GM19467 (cell line): Measurements from ENCODE around the gene ITLN1.
"Not testable (repeated sequence)": the region's sequence is repeated elsewhere in the genome, so short reads cannot be mapped to it uniquely, and the experiment has no call there.

Source experiments
- ATAC-seq: cut with Tn5 transposase; IDR thresholded peaks from one replicate; pipeline ENCODE4 v1.9.1; 2021; ENCODE audit warnings: mild to moderate bottlenecking, moderate library complexity; ENCODE audit not compliant: unreplicated experiment

The ITLN1 gene

GRCh38 chr1:160883581-160884513, 1.1 kb downstream of the ITLN1 start:
- no peak for ATAC-seq

DNA sequence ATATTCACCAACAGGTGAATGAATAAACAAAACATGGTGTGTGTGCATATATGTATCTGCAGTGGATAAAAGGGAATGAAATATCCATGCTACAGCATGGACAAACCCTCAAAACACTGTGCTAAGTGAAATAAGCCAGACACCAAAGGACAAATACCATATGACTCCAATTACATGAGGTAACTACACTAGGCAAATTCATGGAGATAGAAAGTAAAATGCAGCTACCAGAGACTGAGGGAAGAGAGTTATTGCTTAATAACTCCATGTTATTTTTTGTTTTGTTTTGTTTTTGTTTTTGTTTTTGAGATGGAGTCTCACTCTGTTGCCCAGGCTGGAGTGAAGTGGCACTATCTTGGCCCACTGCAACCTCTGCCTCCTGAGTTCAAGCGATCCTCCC, 2.4 kb downstream of the ITLN1 start:
- no peak for ATAC-seq

- ATAC-seq: not testable (repeated sequence)
Measured at GRCh38 chr1:160881264-160881663, 3.7 kb downstream of the ITLN1 start.

DNA sequence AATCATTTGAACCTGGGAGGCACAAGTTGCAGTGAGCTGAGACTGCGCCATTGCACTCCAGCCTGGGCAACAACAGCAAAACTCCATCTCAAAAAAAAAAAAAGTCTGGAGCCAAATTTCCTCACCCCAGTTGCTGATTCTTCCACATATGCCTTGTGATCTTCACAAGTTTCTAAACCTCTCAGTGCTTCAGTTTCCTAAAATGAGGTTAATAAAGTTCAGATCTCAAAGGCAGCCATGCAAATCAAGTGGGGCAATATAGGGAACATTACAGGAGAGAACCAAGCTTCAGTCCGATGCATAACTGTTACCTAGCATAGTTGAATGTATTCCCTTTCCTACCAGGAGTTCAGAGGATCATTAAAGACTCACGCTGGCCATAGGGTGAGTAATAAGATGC, 4.8 kb downstream of the ITLN1 start:
- ATAC-seq: no peak

GRCh38 chr1:160879056-160879455, 5.9 kb downstream of the ITLN1 start:
- no peak for ATAC-seq

DNA sequence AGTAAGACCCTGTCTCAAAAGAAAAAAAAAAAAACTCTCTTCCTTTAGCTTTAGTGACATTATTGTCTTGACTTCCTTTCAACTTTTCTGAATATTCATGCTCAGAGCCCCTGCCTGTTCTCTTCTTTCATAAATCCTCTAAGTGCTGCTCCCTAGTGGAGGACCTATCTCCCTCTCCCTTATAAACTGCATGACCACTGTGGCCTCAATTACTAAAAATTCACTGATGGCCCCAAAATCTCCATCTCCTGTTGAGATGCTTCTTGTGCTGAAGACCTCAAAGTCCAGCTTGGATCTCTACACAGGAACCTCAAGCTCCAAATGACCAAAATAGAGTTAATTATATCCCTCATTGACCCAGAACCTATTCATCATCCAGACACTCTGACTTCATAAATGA, 7.8 kb downstream of the ITLN1 start:
- no peak for ATAC-seq

- no peak for ATAC-seq
Measured at GRCh38 chr1:160876311-160876710, 8.7 kb downstream of the ITLN1 start.

- ATAC-seq: not testable (repeated sequence)
Measured at GRCh38 chr1:160875591-160875990, 9.4 kb downstream of the ITLN1 start.

- no peak for ATAC-seq
Measured at GRCh38 chr1:160874935-160875334, 10.0 kb downstream of the ITLN1 start.

DNA sequence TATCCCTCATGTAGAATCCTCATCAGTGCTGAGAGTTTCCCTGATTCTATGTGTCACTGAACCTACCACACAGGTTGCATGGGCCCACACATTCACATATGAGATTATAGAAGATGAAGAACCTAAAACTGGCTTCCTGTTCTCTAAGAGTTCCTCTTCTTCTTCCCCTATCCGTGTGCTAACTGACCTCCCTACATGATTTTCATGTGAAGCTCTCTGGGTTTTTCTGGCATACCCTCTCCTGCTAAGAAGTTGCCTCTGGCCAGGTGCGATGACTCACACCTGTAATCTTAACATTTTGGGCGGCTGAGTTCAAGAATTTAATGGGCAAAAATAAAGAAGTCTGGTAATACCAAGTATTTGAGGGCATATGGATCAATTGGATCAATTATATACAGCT, 16.8 kb downstream of the ITLN1 start:
- no peak for ATAC-seq

GRCh38 chr1:160867651-160868050, 17.3 kb downstream of the ITLN1 start:
- not testable (repeated sequence) for ATAC-seq

GRCh38 chr1:160866695-160867260, 18.2 kb downstream of the ITLN1 start:
- ATAC-seq: no peak

- no peak for ATAC-seq
Measured at GRCh38 chr1:160866001-160866694, 18.8 kb downstream of the ITLN1 start.

- ATAC-seq: no peak
Measured at GRCh38 chr1:160865337-160865736, 19.6 kb downstream of the ITLN1 start.

- ATAC-seq: no peak
Measured at GRCh38 chr1:160864173-160864572, 20.8 kb downstream of the ITLN1 start.

DNA sequence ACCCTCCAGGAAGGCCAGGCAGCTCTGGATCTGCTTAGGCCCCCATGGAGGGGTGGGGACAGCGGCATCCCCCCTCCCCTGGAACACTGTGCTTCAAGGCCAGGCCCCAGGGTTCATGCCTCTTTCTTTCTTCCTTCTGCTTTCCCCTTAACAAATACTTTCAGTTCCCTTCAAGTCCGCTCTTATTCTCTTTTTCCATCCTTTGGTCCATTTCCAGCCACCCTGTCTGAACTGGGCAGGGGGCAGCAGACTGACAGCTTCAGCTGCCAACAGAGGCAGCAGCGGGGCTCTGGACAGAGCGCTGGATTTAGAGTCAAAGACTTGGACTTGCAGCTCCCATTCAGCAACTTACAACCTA, 21.2 kb downstream of the ITLN1 start:
- ATAC-seq: no peak

GRCh38 chr1:160863061-160863773, 21.8 kb downstream of the ITLN1 start:
- ATAC-seq: no peak

DNA sequence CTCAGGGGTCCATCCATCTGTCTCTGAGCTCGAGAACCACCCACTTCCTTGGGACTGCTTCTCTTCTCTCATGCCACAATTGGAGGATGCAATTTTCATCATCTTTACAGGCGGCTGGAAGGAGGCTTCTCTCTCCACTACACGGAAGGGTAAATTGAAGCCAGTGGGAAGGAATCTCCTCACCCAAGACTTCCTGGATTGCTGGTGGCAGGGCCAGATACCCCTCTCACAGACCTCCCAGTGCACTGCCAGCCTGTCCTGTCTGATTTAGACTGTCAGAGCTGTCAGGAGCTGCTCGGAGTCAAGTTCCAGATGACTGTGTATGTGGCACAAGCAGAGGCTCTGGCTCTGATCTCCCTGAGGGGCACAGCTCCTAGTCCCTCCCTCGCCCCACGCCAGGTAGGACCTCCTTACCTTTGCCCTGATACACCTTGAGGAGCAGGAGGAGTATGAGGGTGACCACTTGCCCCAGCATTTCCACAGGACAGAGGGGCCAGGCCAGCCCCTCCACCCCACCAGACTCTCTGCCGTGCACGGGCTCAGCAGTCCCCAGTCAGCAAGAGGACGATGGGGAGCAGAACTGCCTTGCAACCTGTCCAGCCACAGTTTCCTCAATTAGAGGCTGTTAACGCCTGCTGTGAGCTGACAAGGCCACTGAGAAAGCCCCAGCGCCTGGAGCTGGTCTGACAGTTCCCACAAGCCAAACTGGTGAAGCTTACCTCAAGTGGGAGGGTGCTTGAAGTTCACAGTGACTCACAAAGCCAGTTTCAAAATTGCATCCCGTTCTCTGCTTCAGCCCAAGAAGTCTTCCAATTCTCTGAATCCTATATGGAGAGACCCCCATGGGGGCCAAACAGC, 22.5 kb downstream of the ITLN1 start, which contains the start of gene CD244:
TSS of gene CD244 (minus strand) at position 685 of the 858 bp plus-strand sequence. CDS start at position 475, 210 bp downstream.
- ATAC-seq: peak; percentile 70

DNA sequence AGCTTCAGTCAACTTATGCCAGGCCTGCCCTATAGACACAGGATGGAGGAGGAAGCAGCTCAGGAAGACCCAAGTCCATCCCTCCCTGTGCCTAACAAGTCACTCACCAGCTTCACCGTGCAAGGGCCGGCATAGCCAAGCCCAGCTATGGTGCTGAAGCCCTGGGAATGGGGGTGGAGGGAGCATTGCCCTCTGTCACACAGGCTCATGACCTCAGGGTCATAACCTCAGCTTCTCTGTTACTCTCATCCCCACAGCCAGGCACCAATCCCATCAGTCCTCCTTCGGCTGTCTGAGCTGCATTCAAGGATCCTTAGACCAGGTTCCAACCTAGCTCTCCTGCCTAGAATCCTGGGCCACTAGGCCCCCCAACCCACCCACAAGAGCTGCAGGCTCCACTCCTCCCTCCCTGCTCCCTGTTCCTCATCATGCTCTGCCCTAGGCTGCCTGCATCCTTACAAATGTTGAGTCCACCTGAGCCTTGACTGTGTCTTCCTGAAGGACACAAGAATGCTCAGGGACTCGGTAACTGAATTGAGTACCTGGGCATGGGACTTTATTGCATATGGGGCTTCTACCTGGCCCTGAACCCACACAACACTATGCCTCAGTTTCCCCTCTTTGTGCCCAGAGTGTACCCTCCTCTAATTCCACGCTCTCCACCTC, 24.0 kb downstream of the ITLN1 start:
- no peak for ATAC-seq

DNA sequence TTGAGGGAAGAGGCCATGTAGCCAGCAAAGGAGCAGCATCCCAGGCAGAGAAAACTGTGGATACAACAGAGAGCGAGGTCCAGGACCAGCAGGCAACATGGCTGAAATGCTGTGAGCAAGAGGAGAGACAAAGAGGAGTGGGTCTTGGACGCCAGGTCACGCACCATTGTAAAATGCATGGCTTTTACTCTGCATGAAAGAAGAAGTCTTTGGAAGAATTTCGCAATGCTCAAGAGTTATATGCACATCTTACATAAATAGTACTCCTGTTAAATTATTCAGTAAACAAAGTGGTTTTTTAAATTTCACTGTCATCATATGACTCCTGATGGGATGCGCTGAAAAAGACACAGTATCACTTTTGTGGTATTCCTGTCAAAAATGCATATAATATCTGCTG, 25.8 kb downstream of the ITLN1 start:
- no peak for ATAC-seq
